Forelimb muscle (tissue), 1 donor: Measurements from ENCODE around the gene CDK5R2. TPM values are rescaled to one million over a fixed set of nuclear protein-coding genes. Genes with fewer than 3 reads are reported as not detected.

Source experiments
- DNase-seq: peaks from one replicate; pipeline ENCODE4 v3.0.0-alpha.2; 2013; ENCODE audit warnings: low read depth
- polyA plus RNA-seq: library from polyadenylated mRNA; unstranded; fragments of 120-200 nt; gene quantifications from one replicate; pipeline ENCODE4 v1.2.1, GENCODE V29; 2013; ENCODE audit not compliant: insufficient read length

The CDK5R2 gene
- polyA plus RNA-seq, 1 donor = 0.29 TPM

DNA sequence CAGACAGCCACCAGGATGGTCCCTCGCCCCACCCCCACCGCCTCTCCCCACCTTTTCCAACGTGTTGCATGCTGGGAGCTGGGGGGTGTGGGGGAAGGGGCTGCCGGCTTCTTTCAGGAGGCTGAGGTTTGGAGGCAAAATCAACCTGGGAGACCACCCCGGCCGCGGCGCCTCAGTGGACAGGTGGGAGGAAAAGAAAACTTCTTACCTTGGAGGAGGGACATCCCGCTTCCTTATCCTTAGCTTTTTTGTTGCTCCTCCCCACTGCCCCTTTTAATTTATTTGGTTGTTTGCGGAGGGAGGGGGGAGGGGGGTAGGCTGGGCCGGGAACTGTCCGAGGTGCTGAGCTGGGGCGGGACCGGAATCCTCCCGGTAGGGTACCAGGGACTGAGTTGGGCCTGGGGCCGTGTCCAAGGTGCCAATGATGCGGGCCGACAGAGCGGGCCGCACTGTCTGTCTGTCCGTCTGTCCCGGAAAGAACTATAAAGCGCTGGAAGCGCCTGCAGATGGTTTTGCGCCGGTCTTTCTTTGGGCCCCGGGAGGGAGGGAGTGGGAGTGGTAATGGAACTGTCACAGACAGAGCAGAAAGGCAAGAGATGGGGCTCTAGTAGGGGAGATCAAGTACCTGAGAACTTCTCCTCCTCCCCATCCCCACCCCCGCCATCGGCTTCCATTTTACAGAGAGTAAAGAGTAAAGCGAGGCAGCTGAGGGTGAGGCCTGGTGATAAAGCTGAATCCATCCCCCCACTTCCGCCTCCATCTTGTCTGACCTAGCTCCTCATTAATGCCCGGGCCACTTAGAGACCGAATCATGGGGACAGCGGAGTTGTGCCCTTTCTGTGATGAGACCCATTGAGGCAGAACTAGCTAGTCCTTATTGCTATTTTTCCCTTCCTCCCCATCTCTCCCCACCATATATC is 2.4 kb downstream of the CDK5R2 start:
- DNase-seq = no peak

DNA sequence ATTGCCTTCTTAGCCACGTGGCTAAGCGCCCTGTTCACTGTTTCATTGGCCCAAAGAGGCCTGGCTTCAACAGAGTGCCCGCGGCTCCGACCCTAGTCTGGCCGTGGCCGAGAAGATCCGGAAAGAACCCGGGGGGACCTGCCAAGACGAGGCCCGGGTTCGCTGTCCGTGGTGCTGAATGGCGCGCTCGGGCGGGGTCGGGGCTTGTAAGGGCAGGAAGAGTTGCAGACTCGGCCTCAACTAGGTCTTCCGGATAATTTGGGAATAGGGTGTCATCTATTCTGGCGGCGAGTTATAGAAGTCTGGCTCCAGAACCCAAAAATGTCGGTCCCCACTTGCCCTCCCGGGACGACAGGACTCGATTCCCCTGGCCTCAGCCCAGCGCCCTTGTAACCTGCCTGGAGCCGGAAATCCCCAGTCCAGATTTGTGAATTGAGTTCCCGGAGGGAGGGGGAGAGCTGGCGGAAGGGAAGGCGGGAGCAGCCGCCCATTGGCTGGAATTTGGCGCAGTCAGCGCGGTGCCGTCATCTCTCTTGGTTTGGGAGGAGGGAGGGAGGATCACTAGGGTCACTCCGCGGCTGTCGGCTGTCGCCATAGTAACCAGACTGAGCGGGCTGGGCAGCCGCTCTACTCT is 3.5 kb downstream of the CDK5R2 start:
- DNase-seq = no peak

DNA sequence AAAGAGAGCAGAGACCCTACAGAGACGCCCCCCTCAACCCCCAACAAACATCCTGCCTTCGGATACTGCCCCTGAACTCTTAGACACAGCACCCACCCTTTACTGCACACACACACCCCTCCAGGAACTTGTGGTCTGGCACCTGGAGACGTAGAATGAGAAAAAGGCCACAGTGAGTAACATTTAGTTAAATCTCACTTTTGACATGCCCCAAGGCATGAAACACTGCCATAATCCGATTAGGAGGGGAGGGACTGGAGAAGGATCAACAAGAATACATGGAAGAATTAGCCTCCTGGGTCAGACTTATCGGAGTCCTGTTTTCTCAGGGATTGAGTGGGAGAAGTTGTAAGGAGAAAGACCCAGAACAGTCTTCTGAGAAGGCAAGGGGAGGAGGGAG is 4.1 kb downstream of the CDK5R2 start:
- DNase-seq = no peak

DNA sequence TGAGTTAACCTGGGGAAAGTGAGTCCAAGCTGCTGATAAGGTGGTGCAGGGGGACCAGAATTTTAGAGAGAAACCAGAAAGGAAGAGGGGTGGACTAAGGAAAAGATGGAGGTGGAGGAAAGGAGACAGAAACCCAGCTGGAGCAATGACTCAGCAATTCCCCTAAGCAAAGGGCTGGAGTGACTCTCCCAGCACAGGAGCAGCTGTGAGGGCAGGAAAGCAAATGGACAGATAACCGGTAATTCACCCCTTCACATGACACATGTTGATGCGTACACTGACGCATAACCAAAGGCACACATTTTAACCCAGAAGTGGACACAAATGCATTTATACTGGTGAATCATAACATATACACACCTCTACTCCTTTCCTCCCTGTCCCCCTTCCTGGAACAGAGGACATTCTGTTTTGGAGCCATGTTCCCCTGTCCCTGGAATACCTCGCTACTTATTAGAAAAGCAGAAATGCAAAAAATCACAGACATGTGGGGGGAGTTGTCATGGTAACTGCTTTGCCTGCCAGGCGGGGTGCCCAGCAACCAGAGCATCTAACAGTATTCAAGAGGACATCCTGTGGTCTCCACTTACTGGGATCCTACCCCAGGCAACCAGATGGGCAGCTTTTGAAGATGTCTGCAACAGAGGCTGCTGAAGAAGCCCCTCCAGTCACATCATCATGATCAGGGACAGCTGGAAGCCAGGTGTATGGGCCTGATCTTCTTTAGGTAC is 4.7 kb downstream of the CDK5R2 start:
- no peak for DNase-seq

DNA sequence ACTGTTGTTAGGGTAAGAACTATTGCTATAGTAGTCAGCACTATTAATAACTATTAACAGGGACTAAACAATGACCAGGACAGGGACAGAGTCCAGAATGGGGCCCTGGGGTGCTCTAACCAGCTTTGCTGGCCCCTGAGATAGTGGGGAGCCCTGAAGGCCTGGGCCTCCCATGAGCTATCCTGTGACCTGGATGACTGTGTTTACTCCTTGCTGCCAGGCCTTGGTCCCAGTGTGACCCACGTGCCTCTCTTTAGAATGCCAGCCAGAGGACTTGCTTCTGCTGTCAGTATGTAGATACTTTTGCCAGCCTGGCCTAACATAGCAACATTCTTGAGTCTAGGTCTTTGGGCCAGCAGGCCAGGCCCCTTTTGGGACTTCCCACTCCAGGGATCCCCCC is 11.4 kb downstream of the CDK5R2 start:
- DNase-seq = no peak

DNA sequence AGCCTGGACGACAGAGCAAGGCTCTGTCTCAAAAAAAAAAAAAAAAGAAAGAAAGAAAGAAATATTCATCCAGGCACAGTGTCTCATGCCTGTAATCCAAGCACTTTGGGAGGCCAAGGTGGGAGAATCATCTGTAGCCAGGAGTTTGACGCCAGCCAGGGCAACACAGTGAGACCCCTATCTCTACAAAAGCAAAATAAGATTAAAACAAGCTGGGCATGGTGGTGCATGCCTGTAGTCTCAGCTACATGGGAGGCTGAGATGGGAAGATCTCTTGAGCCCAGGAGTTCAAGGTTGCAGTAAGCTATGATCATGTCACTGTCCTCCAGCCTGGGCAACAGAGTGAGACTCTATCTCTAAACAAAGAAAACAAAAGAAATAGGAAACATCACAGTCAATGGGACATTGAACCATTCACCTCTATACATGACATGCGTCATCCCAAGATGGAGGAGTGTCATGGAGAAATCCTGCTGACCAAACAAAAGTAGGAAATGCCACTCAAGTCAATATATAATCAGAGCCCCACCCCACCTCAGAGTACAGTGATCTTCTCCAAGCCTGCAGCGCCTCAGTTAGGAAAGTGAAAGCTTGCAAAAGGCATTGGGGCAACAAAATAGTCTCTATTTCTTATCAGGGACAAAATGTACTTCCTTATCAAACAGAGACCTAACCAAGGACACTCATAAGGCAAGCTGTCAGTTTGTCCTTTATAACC is 15.8 kb downstream of the CDK5R2 start:
- DNase-seq = no peak

DNA sequence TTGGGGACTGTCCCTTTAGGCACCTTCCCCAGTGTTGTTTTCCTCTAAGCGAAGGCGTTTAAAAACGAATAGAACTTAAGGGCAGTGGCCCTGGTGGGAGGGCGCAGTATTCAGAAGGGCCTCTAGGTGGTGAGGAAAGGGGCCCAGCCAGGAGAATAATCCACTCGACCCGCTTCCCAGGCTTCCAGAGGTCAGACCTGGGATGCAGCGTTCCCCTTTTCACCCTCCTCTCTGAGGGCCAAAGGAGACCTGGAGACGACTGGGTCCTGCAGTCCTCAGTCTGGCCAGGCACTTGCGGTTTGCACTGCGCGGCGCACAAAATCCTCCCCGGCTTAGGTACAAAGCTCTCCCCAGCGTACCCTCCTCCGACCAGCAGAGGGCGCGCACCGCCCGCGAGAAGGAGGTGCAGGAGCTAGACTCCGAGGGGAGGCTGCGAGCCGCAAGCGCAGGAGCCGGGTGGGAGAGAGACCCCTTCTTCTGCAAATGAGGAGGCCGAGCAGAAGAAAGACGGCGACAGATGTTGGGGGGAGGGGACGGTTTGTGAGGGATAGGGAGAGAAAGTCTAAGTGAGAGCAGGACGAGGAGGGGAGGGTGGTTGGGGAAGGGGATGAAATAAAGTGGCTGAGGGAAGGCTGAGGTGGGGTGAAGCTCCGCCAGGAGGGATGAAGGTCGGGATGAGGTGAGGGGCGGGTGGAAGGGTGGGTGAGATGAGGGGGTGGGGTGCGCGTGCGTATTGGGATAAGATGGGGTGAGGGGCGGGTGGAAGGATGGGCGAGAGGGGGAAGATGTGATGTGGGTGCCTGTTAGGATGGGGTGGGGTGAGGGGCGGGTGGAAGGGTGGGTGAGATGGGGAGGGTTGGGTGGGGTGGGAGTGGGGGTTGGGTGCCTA is 20.6 kb downstream of the CDK5R2 start:
- no peak for DNase-seq

DNA sequence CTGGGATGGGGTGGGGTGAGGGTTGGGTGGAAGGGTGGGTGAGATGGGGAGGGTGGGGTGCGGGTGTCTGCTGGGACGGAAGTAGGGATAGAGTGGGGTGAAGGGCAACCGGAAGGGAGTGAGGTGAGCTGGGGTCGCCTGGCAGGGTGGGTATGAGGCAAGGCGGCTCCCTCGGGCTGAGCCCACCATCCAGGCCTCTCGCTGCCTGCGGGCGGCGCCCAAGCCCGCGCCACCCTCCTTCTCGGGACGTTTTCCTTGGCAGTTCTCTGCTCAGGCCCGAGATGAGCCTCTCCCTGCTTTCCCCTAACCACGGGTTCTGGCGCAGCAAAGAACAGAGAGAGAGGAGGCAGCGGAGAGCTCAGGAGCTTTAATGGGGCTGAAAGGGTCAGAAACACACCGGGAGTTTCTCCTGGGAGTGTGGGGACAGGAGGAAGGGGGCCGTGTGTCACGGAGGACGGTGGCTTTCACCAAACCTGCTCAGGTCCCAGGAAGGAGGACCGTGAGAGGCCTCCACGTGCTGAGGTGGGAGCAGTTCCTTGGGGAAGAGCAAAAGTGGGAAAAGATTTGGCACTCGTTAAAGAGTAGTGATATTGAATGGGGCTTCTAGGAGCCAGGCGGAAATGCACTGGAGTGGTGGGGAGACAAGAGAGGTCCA is 21.4 kb downstream of the CDK5R2 start:
- DNase-seq = no peak

DNA sequence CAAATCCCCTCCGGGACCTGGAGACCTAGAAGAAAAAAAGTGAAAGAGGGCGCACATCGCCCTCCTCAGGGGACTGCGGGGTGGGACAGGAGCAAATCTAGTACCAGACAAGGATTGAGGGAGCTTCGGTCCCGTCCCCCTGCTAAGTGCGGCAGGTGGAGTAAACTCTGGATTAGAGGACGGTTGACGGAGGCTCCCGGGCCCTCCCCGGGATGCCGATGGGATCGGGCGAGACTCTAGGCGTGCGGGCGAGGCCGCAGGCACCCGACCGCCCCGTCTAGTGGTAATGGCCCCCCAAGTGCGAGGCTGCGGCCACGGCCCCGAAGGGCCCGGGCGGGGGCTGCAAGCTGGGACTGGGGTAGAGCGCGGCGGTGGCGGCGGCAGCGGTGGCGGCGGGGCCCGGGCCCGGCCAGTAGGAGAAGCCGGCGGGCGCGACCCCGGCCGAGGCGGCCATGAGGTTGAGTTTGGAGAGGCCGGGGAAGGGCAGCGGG is 22.0 kb downstream of the CDK5R2 start:
- no peak for DNase-seq

DNA sequence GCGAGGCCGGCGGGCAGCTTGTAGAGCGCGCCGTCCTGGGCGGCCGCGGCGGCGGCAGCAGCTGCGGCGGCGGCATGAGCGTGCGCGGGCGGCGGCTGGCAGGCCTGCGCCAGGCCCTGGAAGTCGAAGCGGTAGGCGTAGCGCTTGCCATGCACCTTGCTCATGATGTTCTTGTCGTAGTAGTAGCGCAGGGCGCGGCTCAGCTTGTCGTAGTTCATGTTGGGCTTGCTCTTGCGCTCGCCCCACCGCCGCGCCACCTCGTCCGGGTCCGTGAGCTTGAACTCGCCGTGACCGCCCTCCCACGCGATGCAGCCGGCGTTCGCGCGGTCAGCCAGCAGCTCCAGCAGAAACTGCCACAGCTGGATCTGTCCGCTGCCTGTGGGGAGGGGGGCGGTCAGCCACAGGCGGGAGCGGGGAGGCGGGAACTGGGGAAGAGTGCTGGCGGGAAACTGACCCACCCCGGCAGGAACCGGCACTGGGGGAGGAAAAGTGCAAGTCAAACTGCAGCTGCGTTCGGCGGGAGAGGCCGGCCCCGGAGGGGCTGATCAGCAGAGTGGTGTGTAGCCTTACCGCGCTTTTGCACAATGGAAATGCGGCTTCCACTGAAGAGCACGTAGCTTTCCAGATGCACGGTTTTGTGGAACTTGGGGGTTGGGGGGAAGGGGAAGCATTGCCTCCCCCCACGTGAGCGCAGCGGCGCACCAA is 22.6 kb downstream of the CDK5R2 start:
- DNase-seq = no peak

DNA sequence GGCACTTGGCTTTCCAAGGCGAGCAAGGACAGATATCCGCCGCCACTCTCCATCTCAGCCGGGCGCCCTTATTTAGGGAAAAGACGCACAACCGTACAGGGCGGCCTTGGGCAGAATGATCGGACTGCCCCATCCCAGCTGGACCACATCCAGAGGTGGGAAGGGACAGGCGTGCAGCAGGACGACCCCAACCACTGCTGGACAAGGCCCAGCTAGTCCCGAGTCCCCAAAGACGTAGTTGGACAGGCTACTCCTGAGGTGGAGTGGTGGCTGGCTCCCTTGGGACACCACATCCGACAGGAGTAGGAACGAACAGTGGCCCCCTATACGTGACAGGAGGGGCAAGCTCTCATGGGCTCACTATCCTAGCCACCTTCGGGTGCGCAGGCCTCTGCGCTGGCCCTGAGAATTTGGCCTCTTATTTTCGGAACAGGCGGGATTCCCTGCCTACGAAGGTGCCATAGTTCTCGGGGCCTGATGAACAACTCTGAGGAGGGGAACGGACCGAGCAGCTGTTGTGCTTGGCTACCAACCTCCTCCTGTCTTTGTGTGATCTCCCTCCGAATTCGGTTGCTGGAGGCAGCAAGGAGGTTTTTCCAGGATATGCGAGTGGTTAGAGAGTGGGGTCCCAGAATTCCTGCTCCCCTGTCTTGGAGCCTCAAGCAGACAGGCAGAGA is 23.3 kb downstream of the CDK5R2 start:
- DNase-seq = no peak

DNA sequence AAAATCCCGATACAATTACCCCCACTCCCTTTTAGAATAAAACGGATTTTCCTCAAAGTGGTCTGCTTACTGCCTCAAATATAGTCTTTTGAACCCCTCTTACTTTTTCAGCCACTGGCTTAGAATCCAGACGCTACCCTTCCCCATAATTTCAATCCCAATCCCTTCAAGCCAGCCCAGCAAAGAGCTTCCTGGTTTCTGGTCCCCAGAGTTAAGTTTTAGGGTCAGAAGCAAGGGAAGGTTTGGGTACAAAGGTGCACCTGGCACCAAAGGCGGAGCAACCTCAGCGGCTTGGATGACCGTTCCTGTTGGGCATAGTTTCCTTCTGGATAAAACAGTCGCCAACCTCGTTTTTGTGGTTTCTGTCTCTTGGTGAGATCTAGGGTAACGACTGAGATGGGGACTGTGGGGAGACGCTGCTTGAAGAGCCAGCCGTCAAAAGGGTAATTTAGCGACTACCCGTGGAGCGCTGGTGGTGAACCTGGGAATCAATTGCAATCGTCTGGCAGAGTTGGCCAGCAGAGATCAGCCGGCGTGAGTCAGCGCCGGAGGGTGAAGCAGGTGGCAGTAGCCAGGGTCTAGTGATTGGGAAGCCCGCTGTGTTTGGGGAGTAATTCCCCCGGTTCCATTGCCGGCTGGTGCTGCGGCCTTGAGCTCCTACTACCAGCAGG is 23.9 kb downstream of the CDK5R2 start:
- DNase-seq = no peak

DNA sequence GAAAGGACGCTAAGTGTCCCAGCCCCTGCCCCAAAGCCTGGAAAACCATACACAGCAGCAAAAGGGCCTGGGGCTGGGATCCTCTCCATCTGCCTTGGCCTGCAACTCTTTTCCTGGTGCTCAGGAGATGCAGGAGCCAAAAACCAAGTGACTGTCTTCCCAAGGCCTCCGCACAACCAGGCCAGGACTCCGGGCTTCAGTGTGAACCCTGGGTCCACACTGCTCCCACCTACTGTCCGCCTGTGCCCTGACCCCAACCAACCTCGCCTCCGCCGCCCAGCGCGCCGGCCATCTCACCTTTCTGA is 24.4 kb downstream of the CDK5R2 start:
- DNase-seq = no peak

DNA sequence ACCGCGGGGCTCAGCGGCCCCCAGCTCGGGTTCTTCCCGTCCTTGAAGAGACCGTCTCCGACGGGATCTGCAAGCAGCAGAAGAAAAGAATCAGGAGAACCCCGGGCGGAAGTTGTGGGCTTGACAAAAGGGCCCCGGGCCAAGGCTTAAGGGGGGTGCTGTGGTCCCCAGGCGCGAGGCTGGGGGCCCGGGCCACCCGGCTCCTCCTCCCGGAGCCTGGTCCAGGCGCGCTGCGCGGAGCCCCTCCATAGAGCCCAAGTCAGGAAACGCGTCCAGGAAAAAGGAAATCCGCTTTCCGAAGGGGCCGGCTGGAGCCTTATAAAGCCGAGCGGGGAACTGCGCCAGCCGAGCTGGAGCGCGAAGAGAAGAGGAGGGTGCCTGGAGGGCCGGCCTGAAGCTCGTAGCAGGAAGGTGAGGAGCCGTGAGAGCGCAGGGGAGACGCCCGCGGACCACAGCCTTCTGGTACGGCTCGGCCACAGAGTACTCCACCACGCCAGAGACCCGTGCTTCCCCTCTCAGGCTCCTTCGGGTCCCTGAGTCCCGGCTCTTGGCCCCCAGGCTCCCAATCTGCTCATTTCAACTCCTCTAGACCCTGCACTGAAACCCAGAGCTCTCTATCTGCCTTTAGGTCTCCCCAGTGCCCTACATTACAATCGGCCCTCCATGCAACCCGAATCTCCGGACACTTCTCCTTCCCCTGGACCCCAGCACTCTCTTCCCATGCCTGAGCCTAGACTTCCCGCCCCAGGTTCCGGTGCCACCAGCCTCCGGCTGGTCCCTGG is 25.0 kb downstream of the CDK5R2 start:
- DNase-seq = no peak

DNA sequence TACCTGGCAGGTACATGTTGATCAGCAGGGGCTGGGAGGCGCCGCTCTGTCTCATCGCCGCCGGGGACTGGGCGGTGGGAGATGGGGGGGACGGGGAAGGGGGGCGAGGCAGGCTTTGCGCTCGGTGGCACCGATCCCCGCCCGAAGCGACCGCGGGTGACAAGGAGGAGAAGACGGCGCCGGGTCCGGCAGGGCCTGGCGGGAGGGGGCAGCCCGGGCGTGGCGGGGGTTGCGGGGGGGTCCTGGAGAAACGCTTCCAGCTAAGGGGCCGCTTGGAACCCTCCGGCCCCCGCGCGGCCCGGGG is 25.5 kb downstream of the CDK5R2 start, which contains the start of gene FEV:
FEV (minus strand) TSS at position 164 of the 304 bp plus-strand sequence; CDS start at position 55, 109 bp downstream.
- no peak for DNase-seq

DNA sequence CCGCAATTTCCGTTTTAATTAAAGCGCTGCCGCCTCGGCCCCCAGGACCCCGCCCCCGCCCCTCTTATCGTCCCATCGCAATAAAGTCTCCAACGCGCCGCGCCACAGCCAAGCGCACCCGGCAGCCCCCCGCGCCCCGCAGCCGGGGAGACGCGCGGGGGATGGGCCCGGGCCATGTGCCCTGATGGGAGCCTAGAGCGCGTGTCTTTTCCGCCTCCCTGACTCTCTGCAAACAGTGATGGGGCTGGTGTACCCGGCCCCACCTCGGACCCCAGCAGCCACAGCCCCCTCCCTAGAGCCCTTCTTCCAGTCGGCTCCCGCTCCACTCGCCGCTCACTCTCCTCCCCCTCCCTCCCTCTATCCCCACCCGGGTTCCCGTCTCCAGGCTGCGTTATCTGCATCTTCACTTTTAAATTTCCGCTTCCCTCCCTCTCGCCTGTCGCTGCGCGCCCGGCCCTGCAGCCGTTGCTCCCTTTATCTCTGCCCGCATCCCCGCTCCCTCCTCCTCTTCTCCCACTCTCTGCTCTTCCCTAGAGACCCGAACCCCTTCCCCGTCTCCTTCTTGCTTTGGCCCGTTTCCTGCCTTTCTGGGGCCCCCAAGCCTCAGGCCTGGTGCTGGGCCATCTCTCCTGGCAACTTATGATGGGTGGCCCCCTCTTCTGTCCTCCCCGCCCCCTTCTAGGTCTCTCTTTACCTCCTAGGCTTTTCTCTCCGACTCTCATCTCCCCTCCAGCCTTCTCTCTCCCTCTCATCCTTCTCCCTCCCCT is 26.0 kb downstream of the CDK5R2 start:
- no peak for DNase-seq

DNA sequence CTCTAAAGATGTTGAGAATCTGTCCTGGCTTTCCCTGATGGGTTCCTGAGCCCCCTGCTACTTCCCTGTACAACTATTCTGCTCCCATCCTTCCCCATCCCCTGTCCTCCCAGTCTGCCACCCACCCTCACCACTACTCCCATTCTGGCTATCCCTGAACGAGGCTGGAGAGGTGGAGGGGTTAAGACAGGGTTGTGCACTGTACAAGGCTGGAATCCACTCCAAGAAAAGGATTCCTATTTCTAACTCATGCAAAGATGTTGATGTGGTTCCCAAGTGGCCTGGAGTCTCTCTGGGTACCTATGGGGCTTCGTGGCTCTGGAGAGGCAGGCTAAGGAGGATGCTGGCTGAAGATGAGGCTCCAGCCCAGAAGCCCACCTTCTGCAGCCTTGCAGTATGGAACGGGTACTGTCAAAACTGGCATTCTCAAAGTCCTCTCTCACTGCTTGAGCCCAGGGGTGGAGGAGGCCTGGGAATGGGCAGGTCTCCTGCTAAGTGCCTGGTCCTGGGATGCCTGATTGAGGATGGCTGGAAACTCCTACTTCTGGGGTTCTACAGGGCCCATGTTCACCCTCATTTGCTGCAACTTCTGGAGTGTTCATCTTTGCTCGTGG is 26.8 kb downstream of the CDK5R2 start:
- DNase-seq = no peak
